ENCODE data around the gene FLNC. TPM values are rescaled to one million over a fixed set of nuclear protein-coding genes. Genes with fewer than 3 reads are reported as not detected.

Gene FLNC
- total RNA-seq, 1 experiment from 2014 or later: 128 TPM

- Mint-ChIP-seq H3K4me3 (ENCODE audit: unreplicated experiment) (no peak overlapping the region), H3K36me3 (ENCODE audit: insufficient read depth, unreplicated experiment) (no peaks in the 10 kb centered on the region), H3K4me1 (ENCODE audit: low read depth, unreplicated experiment) (peaks cover 3% of the 10 kb centered on the region), H3K27ac (ENCODE audit: unreplicated experiment) (no peak overlapping the region), H3K9me3 (ENCODE audit: unreplicated experiment) (no peaks in the 10 kb centered on the region), H3K27me3 (ENCODE audit: insufficient read depth, unreplicated experiment) (peaks cover 15% of the 10 kb centered on the region)
- DNase-seq: no peak
- Histone ChIP-seq H3K9me3 (no peaks in the 10 kb centered on the region), H3K36me3 (ENCODE audit: control insufficient read depth, insufficient read depth, low read length) (no peaks in the 10 kb centered on the region), H3K27me3 (replicated peaks; ENCODE audit: control insufficient read depth, insufficient read depth, low read length) (no peaks in the 10 kb centered on the region; the same call in 1 of the 2 replicates), H3K4me1 (no peaks in the 10 kb centered on the region), H3K4me3 (ENCODE audit: low read depth, low read length) (no peak overlapping the region)
- ChIA-PET POLR2A (no interaction called here), CTCF (no interaction called here)
- intact Hi-C loops (cut with micrococcal nuclease; ENCODE audit: unreplicated experiment): no loop called here
- no peak for TF ChIP-seq CTCF (IDR thresholded peaks at IDR 0.05; ENCODE audit: insufficient read depth in 1 of 2, low read depth in 1 of 2, low read length in 1 of 2, severe bottlenecking in 1 of 2, unreplicated experiment in 1 of 2)
- no TSS peak for BruUV-seq (replicated peaks)
Observed at GRCh38 chr7:128821724-128822123, 8.5 kb upstream of the FLNC start.

GRCh38 chr7:128826512-128826911 is 3.7 kb upstream of the FLNC start:
- ChIA-PET CTCF (interaction anchor here (1.2 kb wide), 1 partner anchor 88 kb away, joined by 5 read pairs; the partner anchor contains the start of gene CALU), POLR2A (interaction anchor here (0.5 to 0.9 kb wide), 2 partner anchors 35 to 373 kb away, joined by 3 to 5 read pairs; no protein-coding TSS in a partner anchor)
- Histone ChIP-seq H3K9me3 (no peaks in the 10 kb centered on the region), H3K4me3 (ENCODE audit: low read depth, low read length) (no peak overlapping the region), H3K4me1 (peaks cover 30% of the 10 kb centered on the region), H3K36me3 (ENCODE audit: control insufficient read depth, insufficient read depth, low read length) (no peaks in the 10 kb centered on the region), H3K27me3 (replicated peaks; ENCODE audit: control insufficient read depth, insufficient read depth, low read length) (no peaks in the 10 kb centered on the region)
- H3K4me1 Mint-ChIP-seq (ENCODE audit: low read depth, unreplicated experiment): peaks cover 28% of the 10 kb centered on the region
- H3K36me3 Mint-ChIP-seq (ENCODE audit: insufficient read depth, unreplicated experiment): peaks cover 5% of the 10 kb centered on the region
- BruUV-seq (replicated peaks): no TSS peak
- H3K27me3 Mint-ChIP-seq (ENCODE audit: insufficient read depth, unreplicated experiment): no peaks in the 10 kb centered on the region
- no peak for DNase-seq
- no peak for TF ChIP-seq CTCF (IDR thresholded peaks at IDR 0.05; ENCODE audit: insufficient read depth in 1 of 2, low read depth in 1 of 2, low read length in 1 of 2, severe bottlenecking in 1 of 2, unreplicated experiment in 1 of 2)
- no peak overlapping the region for H3K4me3 Mint-ChIP-seq (ENCODE audit: unreplicated experiment)
- H3K9me3 Mint-ChIP-seq (ENCODE audit: unreplicated experiment): no peaks in the 10 kb centered on the region
- intact Hi-C loops (cut with micrococcal nuclease; ENCODE audit: unreplicated experiment): loop anchor here (2.0 kb wide), 1 partner anchor 88 kb away; the partner anchor contains the start of gene CALU
- peak overlapping the region; percentile 95 for H3K27ac Mint-ChIP-seq (ENCODE audit: unreplicated experiment)

GRCh38 chr7:128826916-128827247 is 3.3 kb upstream of the FLNC start:
- no peak for DNase-seq
- POLR2A ChIA-PET: interaction anchor here (0.5 to 0.9 kb wide), 2 partner anchors 36 to 374 kb away, joined by 3 to 5 read pairs; no protein-coding TSS in a partner anchor
- Histone ChIP-seq H3K27me3 (replicated peaks; ENCODE audit: control insufficient read depth, insufficient read depth, low read length) (no peaks in the 10 kb centered on the region), H3K4me1 (peaks cover 34% of the 10 kb centered on the region), H3K4me3 (ENCODE audit: low read depth, low read length) (no peak overlapping the region), H3K36me3 (ENCODE audit: control insufficient read depth, insufficient read depth, low read length) (no peaks in the 10 kb centered on the region), H3K9me3 (no peaks in the 10 kb centered on the region)
- intact Hi-C loops (cut with micrococcal nuclease; ENCODE audit: unreplicated experiment): loop anchor here (2.0 kb wide), 1 partner anchor 88 kb away; the partner anchor contains the start of gene CALU
- no TSS peak for BruUV-seq (replicated peaks)
- peaks cover 28% of the 10 kb centered on the region for H3K4me1 Mint-ChIP-seq (ENCODE audit: low read depth, unreplicated experiment)
- no peaks in the 10 kb centered on the region for H3K9me3 Mint-ChIP-seq (ENCODE audit: unreplicated experiment)
- no peaks in the 10 kb centered on the region for H3K27me3 Mint-ChIP-seq (ENCODE audit: insufficient read depth, unreplicated experiment)
- peak overlapping the region; percentile 95 for H3K27ac Mint-ChIP-seq (ENCODE audit: unreplicated experiment)
- peaks cover 5% of the 10 kb centered on the region for H3K36me3 Mint-ChIP-seq (ENCODE audit: insufficient read depth, unreplicated experiment)
- H3K4me3 Mint-ChIP-seq (ENCODE audit: unreplicated experiment): peak overlapping the region; percentile 38
- no peak for TF ChIP-seq CTCF (IDR thresholded peaks at IDR 0.05; ENCODE audit: insufficient read depth in 1 of 2, low read depth in 1 of 2, low read length in 1 of 2, severe bottlenecking in 1 of 2, unreplicated experiment in 1 of 2)
- CTCF ChIA-PET: interaction anchor here (1.2 kb wide), 1 partner anchor 88 kb away, joined by 5 read pairs; the partner anchor contains the start of gene CALU

All from Caco-2 (cell line).